Kidney glomerular epithelial cell (primary cell): ENCODE results near the gene ERC1.
"Not testable (repeated sequence)": the region's sequence is repeated elsewhere in the genome, so short reads cannot be mapped to it uniquely, and the experiment has no call there.

Experiments
- DNase-seq: peaks from one replicate; lab custom pipeline; 2025; lab: John Stamatoyannopoulos, UW

The ERC1 gene

DNA sequence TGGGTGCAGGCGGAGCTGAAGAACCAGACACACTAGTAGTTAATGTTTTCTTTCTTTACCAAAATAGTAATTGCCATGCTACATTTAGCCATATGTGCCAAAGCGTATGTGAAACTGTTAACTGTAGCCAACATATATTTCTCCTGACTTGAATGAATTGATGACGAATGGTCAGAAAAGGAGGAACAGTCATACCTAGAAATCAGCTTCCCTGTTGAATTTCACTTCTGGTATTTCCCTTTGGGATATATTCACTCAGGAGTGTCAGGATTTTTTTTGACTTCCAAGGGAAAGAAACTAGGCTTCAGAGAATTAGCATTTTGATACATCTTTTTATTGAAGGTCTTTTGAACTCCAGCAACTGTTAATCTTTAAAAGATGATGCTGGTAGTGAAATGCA is 87.0 kb downstream of the ERC1 start:
- DNase-seq = no peak

DNA sequence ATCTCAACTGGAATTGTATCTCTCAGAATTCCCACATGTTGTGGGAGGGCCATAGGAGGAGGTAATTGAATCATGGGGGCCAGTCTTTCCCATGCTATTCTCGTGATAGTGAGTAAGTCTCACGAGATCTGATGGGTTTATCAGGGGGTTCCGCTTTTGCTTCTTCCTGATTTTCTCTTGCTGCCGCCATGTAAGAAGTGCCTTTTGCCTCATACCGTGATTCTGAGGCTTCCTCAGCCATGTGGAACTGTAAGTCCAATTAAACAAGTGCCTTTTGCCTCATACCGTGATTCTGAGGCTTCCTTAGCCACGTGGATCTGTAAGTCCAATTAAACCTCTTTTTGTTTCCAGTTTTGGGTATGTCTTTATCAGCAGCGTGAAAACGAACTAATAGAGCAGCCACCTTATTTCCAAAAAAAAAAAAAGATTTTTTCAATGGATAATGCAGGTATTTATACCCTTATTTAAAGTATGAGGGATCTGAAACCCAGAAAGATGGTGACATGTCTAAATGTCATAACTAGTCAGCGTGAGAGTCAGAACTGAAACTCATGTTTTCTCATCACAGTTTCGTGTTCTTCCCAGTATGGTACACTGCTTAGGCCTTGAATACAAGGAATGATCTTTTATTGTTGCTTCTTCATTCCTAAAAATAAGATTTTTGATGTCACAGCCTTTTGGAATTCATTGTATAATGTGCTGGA is 89.6 kb downstream of the ERC1 start:
- DNase-seq = no peak

DNA sequence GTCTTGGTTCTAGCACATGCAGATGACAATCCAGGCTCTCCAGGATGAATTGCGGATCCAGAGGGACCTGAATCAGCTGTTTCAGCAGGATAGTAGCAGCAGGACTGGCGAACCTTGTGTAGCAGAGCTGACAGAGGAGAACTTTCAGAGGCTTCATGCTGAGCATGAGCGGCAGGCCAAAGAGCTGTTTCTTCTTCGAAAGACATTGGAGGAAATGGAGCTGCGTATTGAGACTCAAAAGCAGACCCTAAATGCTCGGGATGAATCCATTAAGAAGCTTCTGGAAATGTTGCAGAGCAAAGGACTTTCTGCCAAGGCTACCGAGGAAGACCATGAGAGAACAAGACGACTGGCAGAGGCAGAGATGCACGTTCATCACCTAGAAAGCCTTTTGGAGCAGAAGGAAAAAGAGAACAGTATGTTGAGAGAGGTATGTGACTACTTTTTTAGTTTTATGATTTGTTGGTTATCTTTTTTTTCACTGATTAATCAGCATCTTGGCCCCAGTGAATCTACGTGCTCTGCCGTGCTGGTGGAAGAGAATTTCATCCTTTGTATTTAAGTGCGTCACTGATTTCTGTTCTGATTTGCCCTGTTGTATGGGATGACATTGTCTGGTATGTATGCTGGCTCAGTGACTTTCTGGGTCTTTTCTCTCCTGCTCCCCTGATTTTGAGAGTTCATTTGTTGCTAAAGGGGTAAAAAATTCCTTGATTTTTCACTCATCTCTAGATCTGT is 92.3 kb downstream of the ERC1 start:
- DNase-seq = no peak

DNA sequence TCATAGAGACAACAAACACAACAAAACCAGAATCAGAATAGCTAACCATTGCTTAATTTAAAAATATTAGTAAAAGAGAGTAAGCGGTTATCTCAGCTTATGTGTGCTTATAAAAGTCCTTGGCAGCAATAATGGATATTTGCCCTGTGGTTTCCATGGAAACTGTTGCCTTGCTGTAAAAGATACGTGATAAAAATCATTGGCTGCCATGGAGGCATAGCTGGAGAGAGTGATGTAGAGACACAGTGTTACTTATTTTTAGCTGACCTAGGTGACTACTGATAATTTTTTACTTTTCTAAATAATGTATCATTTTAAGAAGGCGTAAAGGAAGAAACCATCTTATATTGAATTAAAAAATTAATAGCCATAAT is 92.9 kb downstream of the ERC1 start:
- no peak for DNase-seq

DNA sequence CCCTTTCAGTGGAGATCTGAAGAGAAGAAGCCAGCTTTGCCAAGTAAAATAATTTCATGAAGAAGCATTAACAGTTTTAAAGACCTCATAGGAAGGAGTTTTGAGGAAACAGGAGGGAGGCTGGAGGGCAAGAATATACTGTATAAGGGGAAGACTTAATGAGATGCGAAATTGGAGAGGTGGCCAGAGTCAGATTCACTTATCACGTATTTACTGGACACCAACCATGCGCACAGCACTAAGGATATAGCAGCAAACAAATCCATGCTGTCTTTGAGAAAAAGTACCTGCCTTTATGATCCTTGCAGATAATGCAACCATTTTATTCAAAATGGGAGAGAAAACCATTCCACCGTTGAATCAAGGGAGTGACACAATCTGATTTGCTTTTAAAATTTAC is 100.3 kb downstream of the ERC1 start:
- DNase-seq = no peak

DNA sequence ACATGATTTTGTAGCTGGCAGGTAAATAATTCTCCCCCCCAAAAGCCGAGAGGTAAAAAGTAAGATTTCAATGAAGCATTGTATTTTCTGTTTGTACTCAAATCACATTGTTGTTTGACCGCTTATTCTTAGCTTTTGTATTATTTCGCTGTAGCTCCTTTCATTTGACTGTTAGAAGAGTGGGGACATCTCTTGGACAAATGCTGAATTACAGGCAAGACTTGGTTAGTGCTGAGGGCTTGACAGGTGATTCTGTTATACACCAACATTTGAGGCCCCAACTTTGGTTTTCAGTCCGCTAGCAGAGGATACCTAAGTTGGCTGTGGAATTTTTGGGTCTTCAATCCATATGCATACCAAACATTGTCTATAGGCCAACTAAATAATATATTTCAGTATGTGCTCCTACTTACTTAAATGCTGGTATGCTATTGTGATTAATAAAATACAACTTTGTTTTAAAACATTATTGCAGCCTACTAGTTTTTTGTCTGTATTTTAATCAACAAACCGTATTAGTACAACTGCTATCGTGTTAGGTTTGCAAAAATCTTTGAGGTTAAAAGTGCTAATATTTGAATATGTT is 102.2 kb downstream of the ERC1 start:
- DNase-seq = peak; percentile 54

DNA sequence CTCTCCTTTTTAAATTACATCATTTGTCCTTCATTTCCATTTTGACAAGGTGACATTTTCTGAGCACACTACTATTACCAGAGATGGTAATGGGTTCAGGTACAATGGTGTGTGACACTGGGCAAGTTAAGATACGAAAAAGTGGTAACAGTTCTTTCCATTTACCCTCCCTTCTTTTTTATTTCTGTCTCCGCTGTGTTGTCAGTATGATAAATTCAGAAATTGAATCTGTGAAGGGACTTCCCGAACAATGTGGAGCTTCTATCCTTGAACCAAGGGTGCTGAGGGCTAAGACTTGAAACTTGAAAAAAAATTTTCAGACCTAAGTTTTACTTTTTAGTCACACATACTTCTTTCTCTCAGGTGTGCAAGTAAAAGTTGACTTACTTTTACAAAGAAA is 103.7 kb downstream of the ERC1 start:
- no peak for DNase-seq

DNA sequence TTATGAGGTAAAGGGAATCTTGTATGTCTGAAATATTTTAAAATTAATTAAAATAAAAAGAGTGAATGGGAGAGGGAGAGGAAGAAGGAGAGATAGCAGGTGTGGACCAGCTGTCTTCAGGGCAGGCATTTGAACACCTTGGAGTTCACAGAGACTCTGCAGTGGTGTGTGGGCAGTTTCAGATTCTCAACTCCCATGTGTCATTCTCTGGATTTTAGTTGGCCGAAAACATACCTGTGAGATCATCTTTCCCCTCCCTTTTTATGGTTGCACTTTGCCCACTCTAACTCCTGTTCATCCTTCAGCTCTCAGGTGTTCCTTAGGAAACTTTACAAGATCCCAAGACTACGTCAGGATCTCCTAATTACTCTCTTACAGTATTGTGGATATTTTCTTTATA is 108.1 kb downstream of the ERC1 start:
- DNase-seq = no peak

DNA sequence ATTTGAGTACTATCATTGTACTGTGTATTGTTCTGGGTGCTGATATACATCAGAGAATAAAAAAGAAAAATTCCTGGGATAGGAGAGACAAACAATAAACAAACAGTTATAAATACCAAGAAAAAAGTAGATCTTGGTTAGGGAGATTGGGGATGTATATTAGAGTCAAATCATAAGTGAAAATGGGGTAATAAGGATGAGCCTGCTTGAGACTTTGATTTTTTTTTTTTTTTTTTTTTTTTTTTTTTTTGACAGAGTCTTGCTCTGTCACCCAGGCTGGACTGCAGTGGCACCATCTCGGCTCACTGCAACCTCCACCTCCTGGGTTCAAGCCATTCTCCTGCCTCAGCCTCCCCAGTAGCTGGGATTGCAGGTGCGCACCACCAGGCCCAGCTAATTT is 108.6 kb downstream of the ERC1 start:
- DNase-seq = not testable (repeated sequence)

DNA sequence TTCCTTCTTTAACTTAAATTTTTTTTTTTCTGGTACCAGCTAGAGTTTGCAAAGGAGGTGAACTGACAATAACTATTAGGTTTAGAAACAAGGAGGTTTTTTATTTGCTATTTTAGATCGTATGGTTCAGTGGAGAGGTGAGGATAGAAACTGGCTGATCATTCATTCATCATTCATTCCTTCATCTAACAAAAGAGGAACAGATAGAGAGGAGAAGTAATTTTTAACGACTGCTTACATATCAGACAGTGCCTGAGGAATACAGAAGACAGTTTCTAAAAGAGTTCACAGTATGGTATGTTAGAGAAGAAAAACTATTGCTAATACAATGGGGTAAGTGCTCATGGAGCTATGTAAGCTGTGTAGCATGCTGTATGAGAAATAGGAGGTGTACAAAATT is 111.1 kb downstream of the ERC1 start:
- no peak for DNase-seq

DNA sequence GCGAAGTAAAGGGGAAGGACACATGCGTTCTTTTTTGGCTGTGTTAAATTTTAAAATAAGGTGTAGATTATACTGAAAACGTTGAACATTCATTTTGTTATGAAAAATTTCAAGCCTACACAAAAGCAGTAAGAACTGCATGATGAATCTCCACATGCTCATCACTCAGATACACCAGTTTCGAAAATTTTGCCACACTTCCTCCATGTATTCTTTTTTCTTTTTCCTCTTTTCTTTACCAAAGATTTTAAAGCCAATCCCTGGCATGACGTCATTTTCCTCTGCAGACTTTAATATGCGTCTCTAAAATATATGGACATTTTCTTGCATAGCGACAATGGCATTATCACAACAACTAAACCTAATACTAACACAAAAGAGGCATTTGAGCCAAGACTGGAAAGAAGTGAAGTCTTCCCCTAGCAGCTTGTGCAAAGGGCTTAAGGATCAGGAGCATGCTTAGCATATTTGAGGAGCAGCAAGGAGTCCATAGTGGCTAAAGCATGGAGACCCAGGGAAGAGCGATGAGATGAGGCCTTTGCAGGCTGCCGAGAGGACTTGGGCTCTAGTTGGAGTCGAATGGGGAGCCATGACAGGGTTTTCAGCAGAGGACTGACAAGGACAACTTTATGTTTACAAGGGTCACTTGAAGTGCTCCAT is 111.9 kb downstream of the ERC1 start:
- no peak for DNase-seq

DNA sequence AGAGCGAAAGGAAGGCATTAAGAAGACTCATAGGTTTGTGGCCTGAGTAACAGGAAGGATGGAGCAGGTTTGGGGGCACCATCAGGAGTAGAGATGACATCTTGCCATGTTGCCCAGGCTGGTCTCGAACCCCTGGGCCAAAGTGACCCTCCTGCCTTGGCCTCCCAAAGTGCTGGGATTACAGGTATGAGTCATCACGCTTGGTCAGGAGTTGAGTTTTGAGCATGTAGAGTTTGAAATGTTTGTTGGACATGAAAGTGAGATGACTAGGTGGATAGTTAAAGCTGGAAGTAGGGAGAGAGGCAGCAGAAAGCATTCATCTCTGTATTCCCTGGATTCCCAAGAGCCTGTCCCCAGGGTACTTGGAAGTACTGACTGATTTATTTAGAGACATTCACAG is 112.6 kb downstream of the ERC1 start:
- no peak for DNase-seq

DNA sequence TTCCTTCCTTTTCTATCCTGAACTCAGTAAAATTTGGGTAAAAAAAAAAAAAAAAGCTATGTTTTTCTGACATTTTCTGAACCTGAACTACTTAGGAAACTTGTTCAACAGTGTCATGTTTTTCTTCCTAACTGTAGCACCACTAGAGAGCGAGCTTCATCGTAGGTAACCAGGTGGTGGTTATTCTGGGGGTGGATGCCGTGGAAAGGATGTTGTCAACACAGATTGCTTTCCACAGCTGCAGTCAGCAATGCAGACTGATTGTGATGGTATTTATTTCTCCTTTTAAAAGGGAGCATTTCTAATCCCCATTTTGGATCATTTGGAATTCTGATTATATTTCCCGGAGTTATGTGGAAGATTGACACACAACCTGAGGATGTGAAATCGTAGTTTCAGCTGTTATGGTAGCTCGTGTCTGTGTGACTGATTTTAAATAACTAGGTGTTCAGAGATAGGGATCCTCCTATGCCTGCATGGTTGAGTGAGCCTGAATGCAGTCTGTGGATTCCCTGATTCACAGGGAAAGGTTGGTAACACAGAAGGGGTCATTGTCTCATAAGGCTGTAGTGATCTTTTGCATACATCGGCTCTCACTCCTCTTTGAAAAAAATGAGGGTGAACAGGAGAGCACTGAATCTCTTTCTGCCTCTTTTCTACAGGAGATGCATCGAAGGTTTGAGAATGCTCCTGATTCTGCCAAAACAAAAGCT is 113.2 kb downstream of the ERC1 start:
- DNase-seq = no peak

DNA sequence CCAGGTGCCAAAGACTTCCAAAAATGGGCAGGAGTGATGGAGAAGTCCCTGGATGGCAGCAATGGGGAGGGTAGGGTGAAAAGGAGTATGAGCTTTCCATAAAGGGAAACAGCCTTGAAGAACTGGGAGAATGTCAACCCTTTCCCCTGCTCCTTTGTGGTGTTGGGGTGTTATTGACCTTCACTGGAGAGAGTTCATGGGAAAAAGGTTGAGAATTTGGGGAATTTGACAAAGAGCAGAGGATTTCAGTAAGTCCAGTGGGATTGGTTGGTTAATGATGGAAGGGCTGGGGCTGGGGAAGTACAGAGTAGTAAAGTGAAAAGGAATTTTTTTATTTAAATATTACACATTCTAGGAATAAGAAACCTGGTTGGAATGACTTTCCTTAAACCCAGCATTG is 116.6 kb downstream of the ERC1 start:
- no peak for DNase-seq

DNA sequence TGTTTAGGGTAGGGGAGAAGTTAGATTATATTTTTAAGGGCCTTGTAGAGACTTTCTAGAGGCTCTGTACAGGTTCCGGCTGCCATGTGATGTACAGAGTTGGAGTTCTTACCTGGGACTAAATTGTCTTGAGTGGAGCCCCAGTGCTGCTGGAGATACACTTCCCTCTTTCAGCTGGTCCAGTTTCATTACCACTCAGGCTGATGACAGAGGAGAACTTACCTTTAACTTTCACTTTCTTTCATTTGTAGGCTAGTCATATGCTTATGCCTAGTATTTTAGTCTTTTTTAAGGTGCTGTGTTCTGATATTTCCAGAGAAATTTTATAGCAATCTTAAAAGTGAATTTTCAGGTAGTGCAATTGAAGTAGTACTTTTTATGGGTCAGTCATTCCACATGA is 117.3 kb downstream of the ERC1 start:
- no peak for DNase-seq

DNA sequence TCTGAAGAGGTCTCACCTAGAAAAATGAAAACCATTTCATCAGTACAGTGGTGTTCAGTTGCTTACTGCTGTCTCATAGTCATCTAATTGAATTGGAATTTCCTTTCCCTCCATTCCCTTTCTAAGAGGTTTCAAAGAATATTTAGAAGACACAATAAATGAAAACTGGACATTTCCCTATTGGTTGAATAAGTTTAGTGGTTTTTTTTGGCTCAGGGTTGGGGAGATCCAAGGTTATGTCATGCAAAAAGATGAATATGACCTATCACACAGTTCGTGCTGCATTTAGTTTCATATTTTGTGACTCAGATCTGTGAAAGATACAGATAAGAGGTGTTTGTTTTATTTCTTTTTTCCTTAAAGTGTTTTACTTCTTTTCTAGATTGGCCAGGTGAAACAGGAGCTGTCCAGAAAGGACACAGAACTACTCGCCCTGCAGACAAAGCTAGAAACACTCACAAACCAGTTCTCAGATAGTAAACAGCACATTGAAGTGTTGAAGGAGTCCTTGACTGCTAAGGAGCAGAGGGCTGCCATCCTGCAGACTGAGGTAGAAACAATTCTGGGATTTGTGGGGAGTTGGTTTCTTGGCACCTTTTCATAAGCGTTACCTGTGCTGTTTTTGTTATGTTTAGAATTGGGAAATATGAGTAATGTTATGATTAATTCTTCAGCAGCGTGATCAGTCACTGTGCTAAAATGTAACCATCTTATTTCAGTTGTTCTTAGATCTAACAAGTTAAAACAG is 124.6 kb downstream of the ERC1 start:
- DNase-seq = peak; percentile 10

DNA sequence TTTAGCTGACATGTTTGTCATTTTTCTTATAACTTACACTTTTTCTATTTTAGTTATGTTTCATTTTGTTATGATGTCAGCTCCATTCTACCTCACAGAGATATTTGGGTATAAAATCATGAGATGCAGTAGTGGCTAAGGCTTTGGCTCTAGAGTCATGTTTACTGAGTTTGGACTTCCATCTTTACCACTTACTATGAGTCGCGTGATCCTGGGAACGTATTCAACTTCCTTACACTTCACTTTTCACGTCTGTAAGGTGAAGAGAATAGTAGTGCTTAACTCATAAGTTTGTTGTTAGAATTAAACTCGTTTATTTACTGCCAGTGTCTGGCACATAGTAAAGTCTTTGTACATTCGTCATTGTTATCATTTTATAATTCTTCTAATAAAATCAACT is 126.3 kb downstream of the ERC1 start:
- no peak for DNase-seq

DNA sequence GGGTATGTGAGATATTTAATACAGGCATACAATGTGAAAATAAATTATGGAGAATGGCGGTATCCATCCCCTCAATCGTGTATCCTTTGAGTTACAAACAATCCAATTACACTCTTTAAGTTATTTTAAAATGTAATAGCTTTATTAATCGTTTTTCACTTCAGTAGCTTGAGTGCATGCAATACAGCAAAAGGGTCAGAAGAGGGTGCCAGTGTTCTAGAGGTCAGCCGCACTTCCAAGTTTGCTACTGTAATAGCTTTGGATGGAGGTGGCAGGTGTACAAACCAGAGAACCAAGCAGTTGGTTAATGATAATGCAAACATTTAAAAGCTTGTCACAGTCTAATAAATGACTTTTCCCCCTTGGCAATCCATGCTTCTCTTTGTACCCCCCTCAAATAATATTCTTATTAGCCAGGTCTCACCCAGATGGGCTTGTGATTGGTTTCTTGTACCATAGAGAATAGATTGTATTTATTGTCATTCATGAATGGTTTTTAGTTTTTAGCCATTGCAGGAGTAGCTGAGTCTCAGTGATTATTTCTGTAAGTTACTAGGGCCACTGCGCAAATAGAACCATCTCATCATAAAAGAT is 127.0 kb downstream of the ERC1 start:
- peak; percentile 66 for DNase-seq

DNA sequence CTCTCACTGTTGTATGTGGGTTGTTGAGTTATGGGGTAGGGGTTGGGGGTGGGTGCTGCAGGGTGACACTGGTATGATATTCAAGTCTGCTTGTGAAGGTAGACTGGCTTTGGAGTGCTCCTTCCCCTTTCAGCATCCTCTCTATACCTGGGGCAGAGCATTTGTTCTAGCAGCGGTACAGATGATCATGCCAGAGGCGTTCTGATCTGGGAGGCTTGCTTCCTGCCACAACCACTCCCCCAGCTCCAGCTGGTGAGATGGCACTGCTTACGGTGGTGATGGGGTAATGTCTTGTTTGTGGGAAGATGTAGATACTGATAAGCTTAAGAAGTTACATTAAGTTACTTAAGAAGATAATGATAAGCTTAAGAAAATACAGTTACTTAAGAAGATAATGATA is 131.8 kb downstream of the ERC1 start:
- DNase-seq = no peak

DNA sequence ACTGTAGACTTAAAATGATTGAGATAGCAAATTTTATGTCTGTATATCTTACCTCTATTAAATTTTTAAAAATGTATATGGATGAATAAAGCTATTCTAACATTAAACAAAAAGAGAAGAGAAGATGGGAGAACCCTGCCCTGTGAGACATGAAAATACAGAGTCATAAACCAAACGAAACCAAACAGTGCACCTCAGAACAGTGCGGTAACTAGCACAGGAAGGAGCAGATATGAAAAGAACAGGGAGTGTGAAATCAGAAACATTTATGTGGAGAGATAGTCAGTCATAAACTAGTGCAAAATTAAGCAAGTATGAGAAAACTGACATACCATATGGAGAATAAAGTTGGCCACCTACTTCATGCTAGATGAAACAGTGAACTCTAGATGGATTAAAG is 135.1 kb downstream of the ERC1 start:
- no peak for DNase-seq

DNA sequence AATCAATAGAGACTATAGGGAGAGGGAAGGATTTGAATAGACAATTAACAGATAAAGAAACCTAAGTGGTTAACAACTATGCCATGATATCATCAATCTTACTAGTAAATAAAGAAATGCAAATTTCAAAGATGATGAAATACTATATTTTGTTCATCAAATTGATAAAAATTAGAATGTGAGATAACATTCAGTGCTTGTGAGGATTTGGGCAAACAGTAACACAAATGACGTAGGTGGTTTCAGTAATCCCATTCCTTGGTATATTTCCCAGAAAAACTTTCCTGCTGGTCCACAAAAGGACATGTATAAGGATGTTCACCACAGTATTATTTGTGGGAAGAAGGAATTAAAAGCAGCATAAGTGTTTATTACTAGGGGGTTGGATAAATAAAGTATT is 136.0 kb downstream of the ERC1 start:
- no peak for DNase-seq
